Mucosa of descending colon (tissue), 3 donors: ENCODE results near the gene CDC16. TPM values are rescaled to one million over a fixed set of nuclear protein-coding genes. Genes with fewer than 3 reads are reported as not detected.
A peak's percentile ranks its signal among the peaks of the same experiment; 100 is the strongest.
"Not testable (repeated sequence)": the region's sequence is repeated elsewhere in the genome, so short reads cannot be mapped to it uniquely, and the experiment has no call there.

Experiments used
- ATAC-seq: fragments of 200-7000 bp; cut with Tn5 transposase; one replicate; pipeline ENCODE4 v1.9.1; 2020; ENCODE audit warnings: mild to moderate bottlenecking, moderate library complexity
- DNase-seq, 3 donors: peaks; one replicate each; pipeline ENCODE4 v3.0.0-alpha.2; 2020
- H3K36me3 ChIP-seq: fragments of 200-600 bp; one replicate; pipeline ENCODE4 v1.8.0; 2021; ENCODE audit warnings: low read depth, mild to moderate bottlenecking
- H3K4me1 ChIP-seq: fragments of 200-600 bp; one replicate; pipeline ENCODE4 v1.8.0; 2021; ENCODE audit warnings: low read depth, mild to moderate bottlenecking
- H3K4me3 ChIP-seq: fragments of 200-600 bp; one replicate; pipeline ENCODE4 v1.8.0; 2021; ENCODE audit warnings: mild to moderate bottlenecking
- H3K9me3 ChIP-seq: fragments of 200-600 bp; one replicate; pipeline ENCODE4 v1.8.0; 2021; ENCODE audit warnings: mild to moderate bottlenecking
- CTCF ChIP-seq: fragments of 200-600 bp; IDR thresholded peaks from one replicate; pipeline ENCODE4 v1.8.0; 2022; ENCODE audit warnings: antibody characterized with exemption, mild to moderate bottlenecking
- intact Hi-C, 2 donors: fragments of 100-400 bp; cut with DNase I in 1 of 2; cut with micrococcal nuclease in 1 of 2; formaldehyde crosslinking; loops; one replicate each; pipeline versions ENCODE4 v1.11.0 to v1.11.1; 2022; cut with DNase I, micrococcal nuclease
- long read RNA-seq, 2 donors: library from polyadenylated mRNA; unstranded; transcript quantifications; one replicate each; pipeline ENCODE4 v2.0.0, GENCODE V29; 2019 to 2021
- total RNA-seq, 3 donors: library from RNA; stranded (reverse); fragmentation: NEBNext Ultra II Directional in 2 of 3; extraction: Animal tissue kit (Norgen Biotek cat#: 25700) in 2 of 3; gene quantifications; one replicate each; pipeline versions ENCODE4 v1.2.1 to v1.2.4, GENCODE V29; 2021 to 2023
- donor health status: DM: no; HTN: no; CAD: no; lungs with moderate emphysema.
- donor health status: DM: no; HTN: no; CAD: no.
- donor health status: DM: no; HTN: yes; CAD: no.

Gene CDC16
- total RNA-seq: 10 to 100 TPM; 43.8 to 53.3 (median 50.3) TPM
- long read RNA-seq, donor 1, transcript CDC16-204 (19 exons, 2,211 nt): minor isoform, 11 of 77 reads
- long read RNA-seq, donor 1, transcript CDC16-203 (18 exons, 2,203 nt): major isoform, 29 of 77 reads
- long read RNA-seq, donor 1, partial matches to known transcripts: 15 of 77 reads
- long read RNA-seq, donor 1, other reads (novel, unspliced or antisense): 20 of 77 reads
- long read RNA-seq, donor 2, partial matches to known transcripts: 7 of 12 reads
- long read RNA-seq, donor 2, other reads (novel, unspliced or antisense): 2 of 12 reads

- DNase-seq (peak; percentile 94 to 96 (median 95)), ATAC-seq (peak; percentile 97)
- Histone ChIP-seq H3K9me3 (no peaks in the 10 kb centered on the region), H3K36me3 (no peaks in the 10 kb centered on the region), H3K4me3 (peak within 1 kb of the TSS; percentile 68), H3K4me1 (no peaks in the 10 kb centered on the region)
- peak; percentile 18 for TF ChIP-seq CTCF
- intact Hi-C loops: no loop called here
These were observed at the start of gene CDC16 for GRCh38 chr13:114234645-114235421. TSS of gene CDC16 (plus strand) at chr13:114234897. CDS start at chr13:114235085, 188 bp downstream.

- ATAC-seq (no peak), DNase-seq (no peak)
- no peaks in the 10 kb centered on the region for H3K4me1 ChIP-seq
- intact Hi-C loops: no loop called here
- H3K36me3 ChIP-seq: no peaks in the 10 kb centered on the region
- H3K9me3 ChIP-seq: no peaks in the 10 kb centered on the region
- TF ChIP-seq CTCF: no peak
- no peak overlapping the region for H3K4me3 ChIP-seq
These were observed 49.3 kb upstream of the CDC16 start for GRCh38 chr13:114185182-114185971.

- no peaks in the 10 kb centered on the region for H3K4me1 ChIP-seq
- no peak overlapping the region for H3K4me3 ChIP-seq
- DNase-seq (no peak), ATAC-seq (no peak)
- intact Hi-C loops: no loop called here
- TF ChIP-seq CTCF: no peak
- H3K36me3 ChIP-seq: no peaks in the 10 kb centered on the region
- no peaks in the 10 kb centered on the region for H3K9me3 ChIP-seq
These were observed 39.8 kb upstream of the CDC16 start for GRCh38 chr13:114194853-114195252.

GRCh38 chr13:114196629-114197028 lies 38.1 kb upstream of the CDC16 start:
- intact Hi-C loops: no loop called here
- H3K4me1 ChIP-seq: no peaks in the 10 kb centered on the region
- H3K36me3 ChIP-seq: no peaks in the 10 kb centered on the region
- ATAC-seq (no peak), DNase-seq (no peak)
- no peak overlapping the region for H3K4me3 ChIP-seq
- H3K9me3 ChIP-seq: no peaks in the 10 kb centered on the region
- no peak for TF ChIP-seq CTCF

GRCh38 chr13:114198556-114198955 lies 36.1 kb upstream of the CDC16 start:
- DNase-seq: no peak
- intact Hi-C loops: no loop called here
- Histone ChIP-seq H3K9me3 (no peaks in the 10 kb centered on the region), H3K36me3 (no peaks in the 10 kb centered on the region), H3K4me1 (no peaks in the 10 kb centered on the region), H3K4me3 (no peak overlapping the region)
- TF ChIP-seq CTCF: no peak
- ATAC-seq: no peak

- H3K4me3 ChIP-seq, H3K36me3 ChIP-seq, DNase-seq, intact Hi-C loops, H3K4me1 ChIP-seq, ATAC-seq, H3K9me3 ChIP-seq: not testable (repeated sequence)
These were observed 35.2 kb upstream of the CDC16 start for GRCh38 chr13:114199526-114199925.
